ENCODE results near the gene PPP1R10. TPM values are rescaled to one million over a fixed set of nuclear protein-coding genes. Genes with fewer than 3 reads are reported as not detected.
A peak's percentile ranks its signal among the peaks of the same experiment; 100 is the strongest.

PPP1R10 gene
- total and polyA plus RNA-seq, 2 experiments from 2014 or later: 23.9 to 32.7 TPM

DNA sequence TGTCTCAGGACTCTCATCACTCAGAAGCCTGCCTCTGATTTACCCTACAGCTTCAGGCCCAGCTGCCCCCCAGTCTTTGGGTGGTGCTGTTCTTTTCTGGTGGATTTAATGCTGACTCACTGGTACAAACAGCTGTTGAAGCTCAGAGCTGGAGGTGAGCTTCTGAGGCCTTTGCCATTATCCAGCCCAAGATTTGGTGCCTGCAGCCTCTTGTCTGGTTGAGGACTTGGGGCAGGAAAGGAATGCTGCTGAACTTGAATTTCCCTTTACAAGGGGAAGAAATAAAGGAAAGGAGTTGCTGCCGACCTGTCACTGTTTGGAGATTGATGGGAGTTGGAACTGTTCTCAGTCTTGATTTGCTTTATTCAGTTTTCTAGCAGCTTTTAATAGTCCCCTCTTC is 26.0 kb downstream of the PPP1R10 start:
- Histone ChIP-seq H3K27me3 (replicated peaks; ENCODE audit: insufficient read depth) (no peaks in the 10 kb centered on the region), H3K9ac (peak overlapping the region; percentile 38; the same call in 1 of the 2 replicates), H3K9me2 (ENCODE audit: insufficient read depth) (no peaks in the 10 kb centered on the region), H3K4me2 (ENCODE audit: unreplicated experiment) (no peak overlapping the region), H4K20me1 (ENCODE audit: insufficient read depth) (no peaks in the 10 kb centered on the region), H3F3A (ENCODE audit: insufficient read depth) (peaks cover 35% of the 10 kb centered on the region), H2AFZ (no peak overlapping the region), H3K9me3 (ENCODE audit: low read depth) (no peaks in the 10 kb centered on the region), H3K4me3 (no peak overlapping the region), H3K4me1 (ENCODE audit: insufficient read depth) (peaks cover 7% of the 10 kb centered on the region; the same call in 1 of the 2 replicates), H3K79me2 (ENCODE audit: insufficient read depth) (peaks cover 22% of the 10 kb centered on the region), H3K27ac (peak overlapping the region; percentile 64), H3K36me3 (ENCODE audit: low read depth) (peaks cover 53% of the 10 kb centered on the region; the same call in 1 of the 2 replicates)
- 59 to 67% methylated on average over 1 of the region's 1 CpG for WGBS, 2 experiments (ENCODE audit: low coverage in 1 of 2, low lambda C conversion rate in 2 of 2, missing lambda C conversion rate in 2 of 2)
- peak; percentile 65 for DNase-seq
- TF ChIP-seq EZH2phosphoT487 (IDR thresholded peaks at IDR 0.05; ENCODE audit: insufficient read depth, low read depth) (no peak), EZH2 (IDR thresholded peaks at IDR 0.05; ENCODE audit: insufficient read depth, poor library complexity, severe bottlenecking) (no peak)
- in situ Hi-C loops (cut with MboI): no loop called here

DNA sequence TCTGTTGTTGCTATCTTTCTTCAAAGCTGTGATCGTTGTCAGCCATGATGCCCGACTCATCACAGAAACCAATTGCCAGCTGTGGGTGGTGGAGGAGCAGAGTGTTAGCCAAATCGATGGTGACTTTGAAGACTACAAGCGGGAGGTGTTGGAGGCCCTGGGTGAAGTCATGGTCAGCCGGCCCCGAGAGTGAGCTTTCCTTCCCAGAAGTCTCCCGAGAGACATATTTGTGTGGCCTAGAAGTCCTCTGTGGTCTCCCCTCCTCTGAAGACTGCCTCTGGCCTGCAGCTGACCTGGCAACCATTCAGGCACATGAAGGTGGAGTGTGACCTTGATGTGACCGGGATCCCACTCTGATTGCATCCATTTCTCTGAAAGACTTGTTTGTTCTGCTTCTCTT is 26.5 kb downstream of the PPP1R10 start:
- no peak overlapping the region for H3K4me2 ChIP-seq (ENCODE audit: unreplicated experiment)
- H3K9me3 ChIP-seq (ENCODE audit: low read depth): no peaks in the 10 kb centered on the region
- peaks cover 58% of the 10 kb centered on the region; the same call in 1 of the 2 replicates for H3K36me3 ChIP-seq (ENCODE audit: low read depth)
- H3K9ac ChIP-seq: peak overlapping the region; percentile 38; the same call in 1 of the 2 replicates
- peak overlapping the region; percentile 64 for H3K27ac ChIP-seq
- WGBS, 2 experiments (ENCODE audit: low coverage in 1 of 2, low lambda C conversion rate in 2 of 2, missing lambda C conversion rate in 2 of 2): 72 to 75% methylated on average over 8 of the region's 8 CpGs
- H4K20me1 ChIP-seq (ENCODE audit: insufficient read depth): no peaks in the 10 kb centered on the region
- peaks cover 7% of the 10 kb centered on the region; the same call in 1 of the 2 replicates for H3K4me1 ChIP-seq (ENCODE audit: insufficient read depth)
- peak; percentile 33 for DNase-seq
- TF ChIP-seq EZH2 (IDR thresholded peaks at IDR 0.05; ENCODE audit: insufficient read depth, poor library complexity, severe bottlenecking) (no peak), EZH2phosphoT487 (IDR thresholded peaks at IDR 0.05; ENCODE audit: insufficient read depth, low read depth) (no peak)
- no peaks in the 10 kb centered on the region for H3K9me2 ChIP-seq (ENCODE audit: insufficient read depth)
- no peak overlapping the region for H2AFZ ChIP-seq
- peaks cover 32% of the 10 kb centered on the region for H3F3A ChIP-seq (ENCODE audit: insufficient read depth)
- H3K27me3 ChIP-seq (replicated peaks; ENCODE audit: insufficient read depth): no peaks in the 10 kb centered on the region
- H3K4me3 ChIP-seq: no peak overlapping the region
- in situ Hi-C loops (cut with MboI): no loop called here
- H3K79me2 ChIP-seq (ENCODE audit: insufficient read depth): peaks cover 22% of the 10 kb centered on the region

DNA sequence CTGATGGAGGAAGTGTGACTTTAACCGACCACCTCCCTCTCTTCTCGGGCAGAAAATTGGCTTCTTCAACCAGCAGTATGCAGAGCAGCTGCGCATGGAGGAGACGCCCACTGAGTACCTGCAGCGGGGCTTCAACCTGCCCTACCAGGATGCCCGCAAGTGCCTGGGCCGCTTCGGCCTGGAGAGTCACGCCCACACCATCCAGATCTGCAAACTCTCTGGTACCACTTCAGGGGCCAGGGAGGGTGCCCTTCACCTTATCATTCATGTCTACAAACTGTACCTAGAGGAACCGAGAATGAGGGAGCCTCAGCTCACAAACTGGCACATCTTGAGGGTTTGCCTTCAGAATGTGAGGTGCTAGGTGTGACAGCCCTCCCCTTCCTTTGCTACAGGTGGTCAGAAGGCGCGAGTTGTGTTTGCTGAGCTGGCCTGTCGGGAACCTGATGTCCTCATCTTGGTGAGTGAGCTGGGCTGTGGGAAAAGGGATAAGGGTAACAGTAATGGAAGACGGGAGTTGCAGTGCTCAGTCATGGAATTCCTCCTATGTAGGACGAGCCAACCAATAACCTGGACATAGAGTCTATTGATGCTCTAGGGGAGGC is 27.2 kb downstream of the PPP1R10 start:
- Histone ChIP-seq H3K4me1 (ENCODE audit: insufficient read depth) (peaks cover 7% of the 10 kb centered on the region; the same call in 1 of the 2 replicates), H3K36me3 (ENCODE audit: low read depth) (peaks cover 61% of the 10 kb centered on the region; the same call in 1 of the 2 replicates), H2AFZ (no peak overlapping the region), H3K79me2 (ENCODE audit: insufficient read depth) (peaks cover 22% of the 10 kb centered on the region), H4K20me1 (ENCODE audit: insufficient read depth) (no peaks in the 10 kb centered on the region), H3K4me2 (ENCODE audit: unreplicated experiment) (no peak overlapping the region), H3K9me3 (ENCODE audit: low read depth) (no peaks in the 10 kb centered on the region), H3K9me2 (ENCODE audit: insufficient read depth) (no peaks in the 10 kb centered on the region), H3F3A (ENCODE audit: insufficient read depth) (peaks cover 26% of the 10 kb centered on the region; the same call in 1 of the 2 replicates), H3K9ac (no peak overlapping the region), H3K27ac (peak overlapping the region; percentile 64), H3K27me3 (replicated peaks; ENCODE audit: insufficient read depth) (no peaks in the 10 kb centered on the region), H3K4me3 (no peak overlapping the region)
- TF ChIP-seq EZH2 (IDR thresholded peaks at IDR 0.05; ENCODE audit: insufficient read depth, poor library complexity, severe bottlenecking) (no peak), EZH2phosphoT487 (IDR thresholded peaks at IDR 0.05; ENCODE audit: insufficient read depth, low read depth) (no peak)
- in situ Hi-C loops (cut with MboI): no loop called here
- 90 to 91% methylated on average over 15 of the region's 15 CpGs for WGBS, 2 experiments (ENCODE audit: low coverage in 1 of 2, low lambda C conversion rate in 2 of 2, missing lambda C conversion rate in 2 of 2)
- no peak for DNase-seq

DNA sequence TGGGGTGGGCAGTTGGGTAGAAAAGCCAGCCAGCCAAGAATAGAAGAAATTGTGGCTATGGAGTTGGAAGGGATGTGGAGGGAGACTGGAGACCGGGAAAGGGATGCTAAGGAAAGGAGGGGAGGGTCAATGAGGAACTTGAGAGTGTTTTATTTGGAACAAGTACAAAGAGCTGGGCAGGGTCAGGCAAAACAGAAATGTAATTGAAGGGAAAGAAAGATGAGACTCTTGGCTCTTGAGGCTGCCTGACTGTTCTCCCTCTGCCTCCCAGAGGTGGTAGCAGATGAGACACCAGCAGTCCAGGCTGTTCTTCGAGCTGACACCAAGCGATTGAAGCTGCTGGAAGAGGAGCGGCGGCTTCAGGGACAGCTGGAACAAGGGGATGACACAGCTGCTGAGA is 33.1 kb downstream of the PPP1R10 start:
- H3K36me3 ChIP-seq (ENCODE audit: low read depth): peaks cover 78% of the 10 kb centered on the region
- 95 to 100% methylated on average over 5 of the region's 5 CpGs for whole genome bisulfite sequencing, 2 experiments (ENCODE audit: low coverage in 1 of 2, low lambda C conversion rate in 2 of 2, missing lambda C conversion rate in 2 of 2)
- H3K27ac ChIP-seq: no peak overlapping the region
- H3K27me3 ChIP-seq (replicated peaks; ENCODE audit: insufficient read depth): no peaks in the 10 kb centered on the region
- H3F3A ChIP-seq (ENCODE audit: insufficient read depth): peaks cover 7% of the 10 kb centered on the region; the same call in 1 of the 2 replicates
- no peak overlapping the region for H3K4me3 ChIP-seq
- H4K20me1 ChIP-seq (ENCODE audit: insufficient read depth): no peaks in the 10 kb centered on the region
- no peak for DNase-seq
- H3K9me2 ChIP-seq (ENCODE audit: insufficient read depth): no peaks in the 10 kb centered on the region
- TF ChIP-seq EZH2phosphoT487 (IDR thresholded peaks at IDR 0.05; ENCODE audit: insufficient read depth, low read depth) (no peak), EZH2 (IDR thresholded peaks at IDR 0.05; ENCODE audit: insufficient read depth, poor library complexity, severe bottlenecking) (no peak)
- in situ Hi-C loops (cut with MboI): no loop called here
- H3K79me2 ChIP-seq (ENCODE audit: insufficient read depth): no peaks in the 10 kb centered on the region
- no peaks in the 10 kb centered on the region for H3K9me3 ChIP-seq (ENCODE audit: low read depth)
- H3K9ac ChIP-seq: no peak overlapping the region
- H3K4me1 ChIP-seq (ENCODE audit: insufficient read depth): no peaks in the 10 kb centered on the region
- no peak overlapping the region for H2AFZ ChIP-seq
- H3K4me2 ChIP-seq (ENCODE audit: unreplicated experiment): no peak overlapping the region
